ENCODE results near the gene KISS1. TPM values are rescaled to one million over a fixed set of nuclear protein-coding genes. Genes with fewer than 3 reads are reported as not detected.

The KISS1 gene
- total RNA-seq, 1 experiment from 2014 or later: not detected

- no TSS peak for BruUV-seq (replicated peaks)
- H3K27ac ChIP-seq (ENCODE audit: low read length): no peak within 1 kb of the TSS
- ATAC-seq (no peak), DNase-seq (ENCODE audit: low read depth, low spot score) (no peak)
- H3K27me3 ChIP-seq (ENCODE audit: control insufficient read depth, insufficient read depth, low read length): no peaks in the 10 kb centered on the region
- POLR2A ChIA-PET: no interaction called here
- TF ChIP-seq REST (IDR thresholded peaks at IDR 0.05; ENCODE audit: insufficient read depth in 1 of 2, low read depth in 2 of 2, low read length in 1 of 2) (no peak), TCF7L2 (IDR thresholded peaks at IDR 0.05; ENCODE audit: low read depth, low read length) (no peak), CTCF (IDR thresholded peaks at IDR 0.05) (no peak), SIN3A (IDR thresholded peaks at IDR 0.05; ENCODE audit: borderline replicate concordance, insufficient read depth, low read depth, low read length) (no peak), POLR2AphosphoS5 (IDR thresholded peaks at IDR 0.05; ENCODE audit: low read depth, low read length) (no peak)
- H3K4me1 ChIP-seq (ENCODE audit: control insufficient read depth, insufficient read depth, low read length): no peaks in the 10 kb centered on the region; the same call in 1 of the 2 replicates
- CTCF ChIA-PET: no interaction called here
- in situ Hi-C loops (cut with HindIII; ENCODE audit: low pct_unique_long_range_greater_than_20kb, low sequenced_read_pairs) (no loop called here), intact Hi-C loops (cut with micrococcal nuclease; ENCODE audit: unreplicated experiment) (no loop called here)
- peaks cover 11% of the 10 kb centered on the region; the same call in 1 of the 2 replicates for H3K9me3 ChIP-seq (ENCODE audit: control insufficient read depth, insufficient read depth, low read depth, low read length)
- no peak within 1 kb of the TSS for H3K4me3 ChIP-seq (ENCODE audit: low read depth in 2 of 2, low read length in 2 of 2)
- H3K36me3 ChIP-seq (ENCODE audit: control insufficient read depth, insufficient read depth, low read length): no peaks in the 10 kb centered on the region
Measured at GRCh38 chr1:204166219-204166618, 30.1 kb downstream of the KISS1 start, which contains the start of gene REN. Gene REN (minus strand): TSS chr1:204166337. CDS start chr1:204166293, 44 bp downstream.

- intact Hi-C loops (cut with micrococcal nuclease; ENCODE audit: unreplicated experiment) (loop anchor here (1.0 kb wide), 2 partner anchors 45 to 201 kb away; no protein-coding TSS in a partner anchor), in situ Hi-C loops (cut with HindIII; ENCODE audit: low pct_unique_long_range_greater_than_20kb, low sequenced_read_pairs) (no loop called here)
- POLR2A ChIA-PET: no interaction called here
- Histone ChIP-seq H3K4me3 (ENCODE audit: low read depth in 2 of 2, low read length in 2 of 2) (no peak overlapping the region), H3K27ac (ENCODE audit: low read length) (no peak overlapping the region), H3K9me3 (ENCODE audit: control insufficient read depth, insufficient read depth, low read depth, low read length) (no peaks in the 10 kb centered on the region), H3K4me1 (ENCODE audit: control insufficient read depth, insufficient read depth, low read length) (no peaks in the 10 kb centered on the region; the same call in 1 of the 2 replicates), H3K36me3 (ENCODE audit: control insufficient read depth, insufficient read depth, low read length) (no peaks in the 10 kb centered on the region), H3K27me3 (ENCODE audit: control insufficient read depth, insufficient read depth, low read length) (no peaks in the 10 kb centered on the region)
- CTCF ChIA-PET: interaction anchor here (0.5 to 1.6 kb wide), 8 partner anchors 10 to 236 kb away, joined by 3 to 9 read pairs (median 4); partner anchors contain the start of gene ETNK2
- BruUV-seq (replicated peaks): no TSS peak
- peak; percentile 95 for ATAC-seq
- TF ChIP-seq REST (IDR thresholded peaks at IDR 0.05; ENCODE audit: insufficient read depth in 1 of 2, low read depth in 2 of 2, low read length in 1 of 2): no peak
- peak; percentile 99 for TF ChIP-seq CTCF (IDR thresholded peaks at IDR 0.05)
- DNase-seq (ENCODE audit: low read depth, low spot score): peak; percentile 58
Measured at GRCh38 chr1:204162494-204163074, 33.7 kb downstream of the KISS1 start.

Data from Panc1 (cell line).